Adrenal gland (tissue), 12 donors: ENCODE data around the gene CES4A. TPM values are rescaled to one million over a fixed set of nuclear protein-coding genes. Genes with fewer than 3 reads are reported as not detected.

Source experiments
- DNase-seq, 7 donors: peaks; one replicate each; pipeline ENCODE4 v3.0.0-alpha.2; 2019 to 2020
- H3K27ac ChIP-seq, 5 donors: fragments of 200-600 bp; sonication (generic) in 4 of 5; 1 replicate in 3 of 5; 2 replicates in 2 of 5; pipeline versions ENCODE4 v1.5.1 to v1.8.0; 2016 to 2020; ENCODE audit warnings: mild to moderate bottlenecking in 1 of 5
- H3K27me3 ChIP-seq: fragments of 200-600 bp; 2 replicates; pipeline ENCODE4 v1.8.0; 2021
- H3K36me3 ChIP-seq, 2 donors: fragments of 200-600 bp; replicated peaks in 1 of 2; 1 replicate in 1 of 2; 2 replicates in 1 of 2; pipeline versions ENCODE4 v1.5.1 to v1.8.0; 2018 to 2022
- H3K4me1 ChIP-seq, 2 donors: fragments of 200-600 bp; replicated peaks in 1 of 2; 1 replicate in 1 of 2; 2 replicates in 1 of 2; pipeline versions ENCODE4 v1.5.1 to v1.8.0; 2018 to 2021
- H3K4me3 ChIP-seq, 4 donors: fragments of 200-600 bp; sonication (generic) in 3 of 4; one replicate each; pipeline ENCODE4 v1.5.1; 2016 to 2018
- H3K9me3 ChIP-seq, 3 donors: fragments of 200-600 bp; sonication (generic) in 1 of 3; replicated peaks in 1 of 3; 1 replicate in 2 of 3; 2 replicates in 1 of 3; pipeline versions ENCODE4 v1.5.1 to v1.8.0; 2016 to 2021
- CTCF ChIP-seq, 6 experiments: fragments of 450-650 bp in 4 of 6; fragments of 200-600 bp in 2 of 6; sonication (generic) in 1 of 6; IDR thresholded peaks; 1 replicate in 5 of 6; 2 replicates in 1 of 6; pipeline versions ENCODE4 v1.5.1 to v1.8.0; 2016 to 2021; ENCODE audit warnings: antibody characterized with exemption in 6 of 6, mild to moderate bottlenecking in 2 of 6, moderate library complexity in 1 of 6
- POLR2A ChIP-seq, 2 donors: fragments of 450-650 bp; IDR thresholded peaks; one replicate each; pipeline ENCODE4 v1.6.1; 2017; ENCODE audit warnings: antibody characterized with exemption in 2 of 2, mild to moderate bottlenecking in 2 of 2, moderate library complexity in 1 of 2
- WGBS, 4 donors: extraction: QIAGEN DNeasy Blood & Tissue Kit in 2 of 4; methylation state at CpG; one replicate each; pipeline versions ENCODE4 v1.1.5 to v1.1.7; 2013 to 2017; 5-methylcytosine and 5-hydroxymethylcytosine counted together
- intact Hi-C, 2 donors: fragments of 100-400 bp; cut with DNase I; formaldehyde crosslinking; loops; one replicate each; pipeline versions ENCODE4 v1.14.1 to v1.15.0; 2022 to 2023
- polyA plus RNA-seq, 3 donors: library from polyadenylated mRNA; stranded (reverse); fragments of 200-250 nt in 2 of 3; fragments of 350-450 nt in 1 of 3; fragmentation: Illumina TruSeq in 1 of 3; extraction: RNeasy Lipid Tissue Mini Kit (QIAGEN cat#74804) in 1 of 3; gene quantifications; one replicate each; pipeline ENCODE4 v1.2.3, GENCODE V29; 2013 to 2014
- total RNA-seq, 9 donors: library from RNA; depleted of rRNA in 4 of 9; stranded (reverse); fragments of >200 nt in 4 of 9; fragments of 120-200 nt in 1 of 9; fragmentation: NEBNext Ultra II Directional in 1 of 9; extraction: Animal tissue kit (Norgen Biotek cat#: 25700) in 1 of 9; gene quantifications; one replicate each; pipeline versions ENCODE4 v1.1.0 to v1.2.4, GENCODE V29; 2013 to 2023
- donor health status: healthy with polysubstance abuse.
- donor health status: Bipolar disorder and iron deficiency.
- donor health status: DM: yes; HTN: yes; CAD: no.
- donor health status: DM: no; HTN: no; CAD: no.
- donor health status: DM: no; HTN: no; CAD: no.
- donor health status: DM: yes; HTN: yes; CAD: no.

The CES4A gene
- total and polyA plus RNA-seq, 12 donors = 4.4 to 127 (median 15.9) TPM

- 76 to 85% (median 80%) methylated on average over 1 of the region's 1 CpG for WGBS, 4 donors
- Histone ChIP-seq H3K27ac (no peak overlapping the region), H3K4me1 (peaks cover under 1 to 27% of the 10 kb centered on the region in 2 donors), H3K4me3 (no peak overlapping the region), H3K27me3 (no peaks in the 10 kb centered on the region), H3K9me3 (no peaks in the 10 kb centered on the region), H3K36me3 (no peaks in the 10 kb centered on the region)
- DNase-seq = no peak
- no peak for TF ChIP-seq POLR2A (IDR thresholded peaks at IDR 0.05)
- TF ChIP-seq CTCF (IDR thresholded peaks at IDR 0.05) = no peak
- intact Hi-C loops = no loop called here
Observed at GRCh38 chr16:67035364-67035763, 47.0 kb downstream of the CES4A start.

- intact Hi-C loops = no loop called here
- peaks cover 0 to 17% of the 10 kb centered on the region in 2 donors for H3K4me1 ChIP-seq
Observed at GRCh38 chr16:67036323-67036741, 47.9 kb downstream of the CES4A start.

GRCh38 chr16:67039260-67040020 lies 51.1 kb downstream of the CES4A start:
- Histone ChIP-seq H3K4me3 (no peak overlapping the region), H3K36me3 (no peaks in the 10 kb centered on the region), H3K27ac (no peak overlapping the region), H3K9me3 (no peaks in the 10 kb centered on the region), H3K27me3 (no peaks in the 10 kb centered on the region), H3K4me1 (peaks cover 0 to 9% of the 10 kb centered on the region in 2 donors)
- TF ChIP-seq POLR2A (IDR thresholded peaks at IDR 0.05) (no peak), CTCF (IDR thresholded peaks at IDR 0.05) (no peak)
- DNase-seq = no peak
- intact Hi-C loops = no loop called here
- 92 to 94% (median 93%) methylated on average over 2 of the region's 2 CpGs for WGBS, 4 donors

More at GRCh38 chr16:67036323-67036741, 47.9 kb downstream of the CES4A start:
- DNase-seq = no peak
- no peaks in the 10 kb centered on the region for H3K9me3 ChIP-seq
- H3K27me3 ChIP-seq = no peaks in the 10 kb centered on the region
- TF ChIP-seq CTCF (IDR thresholded peaks at IDR 0.05) (no peak), POLR2A (IDR thresholded peaks at IDR 0.05) (no peak)
- H3K36me3 ChIP-seq = no peaks in the 10 kb centered on the region
- WGBS, 4 donors = 83 to 92% (median 86%) methylated on average over 5 of the region's 5 CpGs
- H3K27ac ChIP-seq = no peak overlapping the region
- no peak overlapping the region for H3K4me3 ChIP-seq

- intact Hi-C loops = no loop called here
- DNase-seq = no peak
- no peak overlapping the region for H3K27ac ChIP-seq
- H3K4me3 ChIP-seq = no peak overlapping the region
- H3K9me3 ChIP-seq = no peaks in the 10 kb centered on the region
- H3K27me3 ChIP-seq = no peaks in the 10 kb centered on the region
- peaks cover 0 to 2% of the 10 kb centered on the region in 2 donors for H3K4me1 ChIP-seq
- WGBS, 4 donors = 73 to 86% (median 78%) methylated on average over 2 of the region's 2 CpGs
- TF ChIP-seq CTCF (IDR thresholded peaks at IDR 0.05) (no peak), POLR2A (IDR thresholded peaks at IDR 0.05) (no peak)
- H3K36me3 ChIP-seq = no peaks in the 10 kb centered on the region
Observed at GRCh38 chr16:67040166-67040565, 51.8 kb downstream of the CES4A start.
